Ureter (tissue), 1 donor: ENCODE measurements around the gene PPIC. TPM values are rescaled to one million over a fixed set of nuclear protein-coding genes. Genes with fewer than 3 reads are reported as not detected.

Source experiments
- total RNA-seq: library from RNA; stranded (reverse); gene quantifications from one replicate; pipeline ENCODE4 v1.2.4, GENCODE V29; 2023
- donor health status: DM: yes; HTN: yes; CAD: no.

Gene PPIC
- total RNA-seq, 1 donor from 2014 or later: 39.2 TPM

Other genes starting within 250 kb of the PPIC start
- gene SNX24, start 191.1 kb downstream of the PPIC start, total RNA-seq: 19.5 TPM
- 10.6 TPM for gene PRDM6, start 52.5 kb upstream of the PPIC start, total RNA-seq